HepG2 (cell line): ENCODE results near the gene CTNNBIP1. TPM values are rescaled to one million over a fixed set of nuclear protein-coding genes. Genes with fewer than 3 reads are reported as not detected.

Experiments
- AKAP8 ChIP-seq: sonication (generic); formaldehyde crosslinking; IDR thresholded peaks from 2 replicates; pipeline ENCODE4 v1.5.1; 2020; ENCODE audit warnings: mild to moderate bottlenecking, missing genetic modification reagents
- ARID4A ChIP-seq: sonication (generic); formaldehyde crosslinking; IDR thresholded peaks from 2 replicates; pipeline ENCODE4 v1.5.0; 2020; ENCODE audit warnings: mild to moderate bottlenecking, missing genetic modification reagents, borderline replicate concordance
- DRAP1 ChIP-seq: IDR thresholded peaks from 2 replicates; pipeline ENCODE4 v1.6.1; 2016; ENCODE audit warnings: missing genetic modification reagents, missing compliant biosample characterization
- ELF3 ChIP-seq: IDR thresholded peaks from 2 replicates; pipeline ENCODE4 v1.6.1; 2016; ENCODE audit warnings: missing genetic modification reagents, missing compliant biosample characterization
- GPN1 ChIP-seq: sonication (generic); formaldehyde crosslinking; IDR thresholded peaks from 2 replicates; pipeline ENCODE4 v1.5.1; 2020; ENCODE audit warnings: missing genetic modification reagents, borderline replicate concordance
- GRHL1 ChIP-seq: sonication (generic); formaldehyde crosslinking; conservative IDR thresholded peaks from 2 replicates; pipeline ENCODE4 v1.8.0; 2022; ENCODE audit warnings: missing genetic modification reagents
- IKZF5 ChIP-seq: IDR thresholded peaks from 2 replicates; pipeline ENCODE4 v1.6.1; 2018; ENCODE audit warnings: missing genetic modification reagents, mild to moderate bottlenecking, missing compliant biosample characterization
- JUND ChIP-seq: sonication (generic); formaldehyde crosslinking; IDR thresholded peaks from 2 replicates; pipeline ENCODE4 v1.8.0; 2022; ENCODE audit warnings: mild to moderate bottlenecking, missing genetic modification reagents
- KDM2A ChIP-seq: sonication (generic); formaldehyde crosslinking; IDR thresholded peaks from 2 replicates; pipeline ENCODE4 v1.4.0; 2020; ENCODE audit warnings: low read depth, missing genetic modification reagents, borderline replicate concordance
- NFE2L1 ChIP-seq: sonication (generic); formaldehyde crosslinking; IDR thresholded peaks from 2 replicates; pipeline ENCODE4 v1.4.0; 2020; ENCODE audit warnings: missing genetic modification reagents, mild to moderate bottlenecking, borderline replicate concordance
- SALL1 ChIP-seq: sonication (generic); formaldehyde crosslinking; IDR thresholded peaks from 2 replicates; pipeline ENCODE4 v1.8.0; 2022; ENCODE audit warnings: mild to moderate bottlenecking, missing genetic modification reagents
- TMF1 ChIP-seq: sonication (generic); formaldehyde crosslinking; IDR thresholded peaks from 2 replicates; pipeline ENCODE4 v1.8.1; 2022; ENCODE audit warnings: low read depth, missing genetic modification reagents
- ZFY ChIP-seq: sonication (generic); formaldehyde crosslinking; IDR thresholded peaks from 2 replicates; pipeline ENCODE4 v1.4.0; 2020; ENCODE audit warnings: missing genetic modification reagents
- ZKSCAN5 ChIP-seq: sonication (generic); formaldehyde crosslinking; IDR thresholded peaks from 2 replicates; pipeline ENCODE4 v1.5.1; 2020; ENCODE audit warnings: mild to moderate bottlenecking, missing genetic modification reagents
- ZNF263 ChIP-seq: sonication (generic); formaldehyde crosslinking; IDR thresholded peaks from 2 replicates; pipeline ENCODE4 v1.4.0; 2020; ENCODE audit warnings: missing genetic modification reagents
- ZNF274 ChIP-seq: sonication (generic); formaldehyde crosslinking; IDR thresholded peaks from 2 replicates; pipeline ENCODE4 v1.5.1; 2020; ENCODE audit warnings: mild to moderate bottlenecking, missing genetic modification reagents
- ZNF362 ChIP-seq: sonication (generic); formaldehyde crosslinking; IDR thresholded peaks from 2 replicates; pipeline ENCODE4 v1.4.0; 2020; ENCODE audit warnings: missing genetic modification reagents, mild to moderate bottlenecking, borderline replicate concordance
- ZNF792 ChIP-seq: IDR thresholded peaks from 2 replicates; pipeline ENCODE4 v1.6.1; 2016
- ZNF83 ChIP-seq: sonication (generic); formaldehyde crosslinking; IDR thresholded peaks from 2 replicates; pipeline ENCODE4 v1.4.0; 2020; ENCODE audit warnings: missing genetic modification reagents, mild to moderate bottlenecking, borderline replicate concordance
- polyA plus RNA-seq, 8 experiments: library from polyadenylated mRNA; depleted of rRNA in 3 of 8; stranded (reverse) in 7 of 8; unstranded in 1 of 8; fragments of >200 nt; fragmentation: Illumina TruSeq in 4 of 8; extraction: Trizol in 4 of 8; gene quantifications; 2 replicates each; pipeline versions ENCODE4 v1.2.1 to v1.2.3, GENCODE V29; 2011 to 2016; ENCODE audit warnings: low read depth in 4 of 8, missing spikeins in 1 of 8, mixed read lengths in 1 of 8; ENCODE audit not compliant: insufficient read depth in 1 of 8
- total RNA-seq, 5 experiments: library from RNA; depleted of rRNA; stranded (reverse); fragments of >200 nt; fragmentation: Illumina TruSeq; extraction: Trizol; gene quantifications; 2 replicates each; pipeline ENCODE4 v1.2.3, GENCODE V29; 2016; ENCODE audit warnings: low read depth in 1 of 5

The CTNNBIP1 gene
- total and polyA plus RNA-seq, 2 of the 13 experiments (the other 11 are each of a cell fraction or from before 2014, with no cell fraction given), result 71.7 to 83.0 TPM

- TF ChIP-seq ZNF362 (CRISPR knock-in tag) (no peak), TMF1 (CRISPR knock-in tag) (no peak), KDM2A (peak; percentile 24; the same call in 1 of the 2 replicates), GRHL1 (no peak), ZNF792 (CRISPR knock-in tag) (peak; percentile 26; the same call in 1 of the 2 replicates), ZNF274 (no peak), ZFY (CRISPR knock-in tag) (no peak; the same call in 1 of the 2 replicates), ZNF263 (peak; percentile 59; the same call in 1 of the 2 replicates), ZNF83 (CRISPR knock-in tag) (no peak), JUND (CRISPR knock-in tag) (no peak), ZKSCAN5 (CRISPR knock-in tag) (peak; percentile 90; the same call in 1 of the 2 replicates), NFE2L1 (CRISPR knock-in tag) (0 out of 2 replicates have a peak, but pooled peaks have one; percentile 17), ARID4A (CRISPR knock-in tag) (peak; percentile 61; the same call in 1 of the 2 replicates), DRAP1 (CRISPR knock-in tag) (0 out of 2 replicates have a peak, but pooled peaks have one; percentile 10), ELF3 (CRISPR knock-in tag) (peak; percentile 36; the same call in 1 of the 2 replicates), GPN1 (no peak), SALL1 (CRISPR knock-in tag) (peak; percentile 62; the same call in 1 of the 2 replicates), AKAP8 (CRISPR knock-in tag) (no peak), IKZF5 (CRISPR knock-in tag) (0 out of 2 replicates have a peak, but pooled peaks have one; percentile 19)
Measured at GRCh38 chr1:9900142-9901043, 9.7 kb downstream of the CTNNBIP1 start (continued).
